ENCODE measurements around the gene CHERP. TPM values are rescaled to one million over a fixed set of nuclear protein-coding genes. Genes with fewer than 3 reads are reported as not detected.
"Not testable (repeated sequence)": the region's sequence is repeated elsewhere in the genome, so short reads cannot be mapped to it uniquely, and the experiment has no call there.

CHERP gene
- total RNA-seq, 1 donor from 2014 or later = 17.2 TPM

DNA sequence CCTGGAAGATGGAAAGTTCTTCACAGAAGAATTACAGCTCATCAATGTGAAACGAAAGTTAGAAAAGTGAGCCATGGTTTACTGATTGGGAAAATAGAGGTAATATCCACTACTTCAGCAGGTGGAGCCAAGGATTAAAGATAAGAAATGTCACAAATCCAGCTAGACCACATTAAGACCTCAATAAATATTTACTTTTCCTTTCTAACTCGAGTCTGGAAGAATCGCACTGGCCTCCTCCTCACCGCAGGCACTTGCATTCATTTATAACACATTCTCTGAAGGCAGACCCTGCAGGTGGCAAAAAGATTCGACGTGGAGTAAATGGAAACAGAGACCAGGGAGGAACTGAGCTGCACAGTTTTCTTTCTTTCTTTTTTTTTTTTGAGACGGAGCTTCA is 22.6 kb upstream of the CHERP start:
- Histone ChIP-seq H3K4me1 (peaks cover 5% of the 10 kb centered on the region), H3K27me3 (no peaks in the 10 kb centered on the region), H3K4me3 (no peak overlapping the region), H3K36me3 (peaks cover 0 to 60% of the 10 kb centered on the region in 2 donors), H3K27ac (no peak overlapping the region), H3K9me3 (no peaks in the 10 kb centered on the region)
- DNase-seq (ENCODE audit: extremely low spot score in 2 of 2) = no peak
- intact Hi-C loops (cut with DNase I) = no loop called here
- TF ChIP-seq POLR2A (IDR thresholded peaks at IDR 0.05) (no peak), POLR2AphosphoS5 (IDR thresholded peaks at IDR 0.05; ENCODE audit: insufficient read depth in 1 of 2, low read depth in 1 of 2) (no peak), CTCF (IDR thresholded peaks at IDR 0.05) (no peak)

- H3K36me3 ChIP-seq = peaks cover 0 to 54% of the 10 kb centered on the region in 2 donors
- H3K4me1 ChIP-seq = no peaks in the 10 kb centered on the region
- TF ChIP-seq POLR2A (IDR thresholded peaks at IDR 0.05) (no peak), CTCF (IDR thresholded peaks at IDR 0.05) (no peak), POLR2AphosphoS5 (IDR thresholded peaks at IDR 0.05; ENCODE audit: insufficient read depth in 1 of 2, low read depth in 1 of 2) (no peak)
- intact Hi-C loops (cut with DNase I) = no loop called here
- no peak overlapping the region for H3K27ac ChIP-seq
- DNase-seq (ENCODE audit: extremely low spot score in 2 of 2) = no peak
- no peaks in the 10 kb centered on the region for H3K27me3 ChIP-seq
- H3K4me3 ChIP-seq = no peak overlapping the region
- H3K9me3 ChIP-seq = no peaks in the 10 kb centered on the region
Observed at GRCh38 chr19:16562608-16563025, 20.4 kb upstream of the CHERP start.

- no peak for TF ChIP-seq CTCF (IDR thresholded peaks at IDR 0.05)
- TF ChIP-seq POLR2AphosphoS5 (IDR thresholded peaks at IDR 0.05; ENCODE audit: insufficient read depth in 1 of 2, low read depth in 1 of 2) = no peak
- no peak for TF ChIP-seq POLR2A (IDR thresholded peaks at IDR 0.05)
- H3K9me3 ChIP-seq = no peaks in the 10 kb centered on the region
- H3K27ac ChIP-seq = no peak overlapping the region
- no peaks in the 10 kb centered on the region for H3K4me1 ChIP-seq
- H3K36me3 ChIP-seq = peaks cover 0 to 46% of the 10 kb centered on the region in 2 donors
- no peaks in the 10 kb centered on the region for H3K27me3 ChIP-seq
- no peak for DNase-seq (ENCODE audit: extremely low spot score in 2 of 2)
- intact Hi-C loops (cut with DNase I) = no loop called here
- no peak overlapping the region for H3K4me3 ChIP-seq
Observed at GRCh38 chr19:16561382-16561781, 19.1 kb upstream of the CHERP start.

- TF ChIP-seq POLR2AphosphoS5 (IDR thresholded peaks at IDR 0.05; ENCODE audit: insufficient read depth in 1 of 2, low read depth in 1 of 2) = no peak
- H3K4me3 ChIP-seq = no peak overlapping the region
- H3K27me3 ChIP-seq = no peaks in the 10 kb centered on the region
- intact Hi-C loops (cut with DNase I) = no loop called here
- DNase-seq (ENCODE audit: extremely low spot score in 2 of 2) = no peak
- H3K9me3 ChIP-seq = no peaks in the 10 kb centered on the region
- H3K27ac ChIP-seq = no peak overlapping the region
- peaks cover 0 to 44% of the 10 kb centered on the region in 2 donors for H3K36me3 ChIP-seq
- H3K4me1 ChIP-seq = no peaks in the 10 kb centered on the region
Observed at GRCh38 chr19:16559780-16560276, 17.6 kb upstream of the CHERP start.

DNA sequence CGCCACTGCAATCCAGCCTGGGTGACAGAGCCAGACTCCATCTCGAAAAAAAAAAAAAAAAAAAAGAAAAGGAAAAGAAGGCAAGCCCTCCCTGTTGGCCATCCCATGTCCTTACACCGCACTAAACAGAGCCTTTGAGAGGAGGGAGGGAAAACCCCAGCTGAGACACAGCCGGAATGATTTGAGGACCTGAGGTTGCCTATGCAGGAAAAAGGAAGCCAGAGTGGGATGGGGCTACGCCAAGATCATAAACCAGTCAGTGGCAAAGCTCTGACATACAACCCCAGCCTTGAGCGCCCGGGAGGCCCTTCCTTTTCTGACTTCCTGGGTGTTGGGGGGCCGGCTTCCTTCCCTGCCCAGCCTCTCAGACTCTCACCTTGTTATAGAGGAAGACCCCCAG is 12.5 kb upstream of the CHERP start:
- H3K4me1 ChIP-seq = no peaks in the 10 kb centered on the region
- intact Hi-C loops (cut with DNase I) = no loop called here
- H3K4me3 ChIP-seq = no peak overlapping the region
- H3K27me3 ChIP-seq = no peaks in the 10 kb centered on the region
- TF ChIP-seq CTCF (IDR thresholded peaks at IDR 0.05) (no peak), POLR2AphosphoS5 (IDR thresholded peaks at IDR 0.05; ENCODE audit: insufficient read depth in 1 of 2, low read depth in 1 of 2) (no peak), POLR2A (IDR thresholded peaks at IDR 0.05) (no peak)
- peaks cover 0 to 40% of the 10 kb centered on the region in 2 donors for H3K36me3 ChIP-seq
- no peak for DNase-seq (ENCODE audit: extremely low spot score in 2 of 2)
- H3K9me3 ChIP-seq = no peaks in the 10 kb centered on the region
- no peak overlapping the region for H3K27ac ChIP-seq

- intact Hi-C loops (cut with DNase I) = not testable (repeated sequence)
- peaks cover 0 to 40% of the 10 kb centered on the region in 2 donors for H3K36me3 ChIP-seq
Observed at GRCh38 chr19:16551902-16552301, 9.7 kb upstream of the CHERP start.

More at GRCh38 chr19:16551902-16552301, 9.7 kb upstream of the CHERP start:
- H3K4me1 ChIP-seq; H3K4me3 ChIP-seq; DNase-seq (ENCODE audit: extremely low spot score in 2 of 2); H3K9me3 ChIP-seq; H3K27me3 ChIP-seq; H3K27ac ChIP-seq: not testable (repeated sequence)
